Activated CD4-positive, alpha-beta T cell treated with anti-CD3 and anti-CD28 coated beads for 1 hour (primary cell): ENCODE measurements around the gene DGKB.

Experiments used
- DNase-seq: peaks from one replicate; pipeline ENCODE4 v3.0.0-alpha.2; 2020

The DGKB gene

DNA sequence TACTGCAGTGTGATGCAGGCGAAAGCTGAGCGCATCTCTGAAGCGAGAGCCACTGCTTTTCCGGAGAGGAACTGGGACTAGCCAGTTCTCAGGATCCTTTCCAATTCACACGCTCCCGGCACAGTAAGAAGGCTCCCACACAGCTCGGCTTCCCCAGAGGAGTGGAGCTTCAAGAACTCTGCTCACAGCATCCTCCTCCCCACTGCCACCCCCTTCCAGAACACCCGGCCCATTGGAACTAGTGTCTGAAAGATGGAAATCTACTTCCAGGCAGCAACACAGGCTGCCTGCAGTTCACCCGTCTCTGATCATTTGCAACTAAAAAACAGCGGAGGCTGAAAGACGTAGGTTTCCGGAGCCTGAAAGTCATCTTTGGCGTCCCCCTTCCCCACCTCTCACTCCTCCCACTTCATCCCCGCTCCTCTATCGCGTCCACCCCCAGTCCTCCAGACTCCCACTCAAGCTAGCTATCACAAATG lies at the start of gene DGKB:
Gene DGKB, minus strand, starts transcription at position 163 of the 479 bp plus-strand sequence.
- DNase-seq = no peak

DNA sequence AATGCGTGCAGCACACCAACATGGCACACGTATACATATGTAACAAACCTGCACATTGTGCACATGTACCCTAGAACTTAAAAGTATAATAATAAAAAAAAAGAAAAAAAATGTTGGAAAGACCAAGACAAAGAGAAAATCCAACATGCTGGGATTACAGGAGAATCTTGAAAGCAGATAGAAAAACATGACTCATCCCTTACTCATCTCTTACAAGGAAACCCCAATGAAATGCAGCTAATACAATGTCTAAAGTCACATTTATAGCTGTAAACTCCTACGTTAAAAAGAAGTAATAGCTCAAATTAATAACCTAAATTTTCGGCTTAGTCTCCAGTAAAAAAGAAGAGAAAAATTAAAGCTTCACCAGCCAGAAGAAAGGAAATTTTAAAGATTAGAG lies 47.5 kb upstream of the DGKB start:
- no peak for DNase-seq

DNA sequence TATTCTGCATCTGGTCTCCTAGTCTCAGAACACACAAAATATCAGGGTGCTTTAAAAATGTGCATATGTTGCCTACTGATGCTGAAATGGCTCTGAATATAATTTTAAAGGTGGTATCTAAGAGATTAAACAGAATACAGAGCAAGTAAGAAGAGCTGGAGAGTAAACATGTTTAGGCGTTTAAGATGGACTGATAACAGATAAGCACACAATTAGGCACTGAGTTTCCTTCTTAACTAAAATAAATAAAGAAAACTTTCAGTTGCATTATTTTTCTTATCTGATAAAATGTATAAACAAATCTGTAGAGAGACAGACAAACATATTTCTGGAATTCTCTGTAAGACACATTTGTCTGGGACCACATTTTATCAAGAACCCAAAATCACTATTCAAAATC lies 35.6 kb upstream of the DGKB start:
- no peak for DNase-seq

DNA sequence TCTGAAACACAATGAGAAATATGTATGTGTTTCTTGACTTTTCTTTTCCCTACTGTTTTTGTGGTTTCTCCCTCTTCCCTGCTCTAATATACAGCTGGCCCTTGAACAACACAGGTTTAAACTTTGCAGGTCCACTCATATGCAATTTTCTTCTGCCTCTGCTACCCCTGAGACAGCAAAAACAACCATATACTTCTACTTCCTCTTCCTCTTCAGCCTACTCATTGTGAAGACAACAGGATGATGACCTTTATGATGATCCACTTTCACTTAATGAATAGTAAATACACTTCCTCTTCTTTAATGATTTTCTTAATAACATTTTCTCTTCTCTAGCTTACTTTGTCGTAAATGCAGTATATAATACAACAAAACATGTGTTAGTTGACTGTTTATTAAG lies 35.0 kb upstream of the DGKB start:
- DNase-seq = no peak

DNA sequence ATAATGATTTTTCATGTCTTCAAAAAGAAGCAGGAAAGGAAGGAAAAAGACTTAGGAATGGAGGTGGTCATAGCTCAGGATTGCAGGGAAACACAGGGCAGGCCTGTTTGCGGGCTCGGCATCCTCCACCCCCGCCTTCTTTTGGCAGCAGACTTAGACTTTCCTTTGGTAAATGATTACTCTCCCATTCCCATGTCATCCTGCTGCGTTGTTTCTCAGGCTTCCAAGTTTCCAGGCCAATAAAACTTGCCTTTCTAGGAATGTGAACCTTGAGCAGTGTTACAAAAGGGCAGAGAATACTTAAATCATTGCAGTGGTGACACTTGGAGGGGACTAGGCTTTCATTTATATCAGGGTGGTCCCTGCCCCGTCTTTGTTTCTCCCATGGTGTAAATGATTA lies 34.0 kb upstream of the DGKB start:
- no peak for DNase-seq

DNA sequence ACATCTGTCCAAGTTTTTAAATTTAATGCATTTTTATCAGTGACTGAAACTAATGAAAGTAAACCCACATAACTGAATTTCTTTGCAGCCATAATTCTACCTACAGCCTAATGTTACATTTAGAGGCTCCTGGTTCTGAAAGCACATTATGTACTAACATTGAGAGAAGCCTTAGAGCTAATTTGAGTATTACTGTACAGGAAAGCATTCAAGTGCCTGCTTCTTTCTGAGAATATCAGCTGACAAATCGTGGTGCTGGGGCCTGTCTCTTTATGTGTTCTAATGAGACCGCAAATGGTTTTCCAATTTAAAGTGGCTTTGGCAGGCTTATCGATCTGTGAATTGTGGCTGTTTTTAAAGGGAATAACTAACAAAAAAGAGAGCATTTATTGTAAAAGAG lies 32.3 kb upstream of the DGKB start:
- no peak for DNase-seq

DNA sequence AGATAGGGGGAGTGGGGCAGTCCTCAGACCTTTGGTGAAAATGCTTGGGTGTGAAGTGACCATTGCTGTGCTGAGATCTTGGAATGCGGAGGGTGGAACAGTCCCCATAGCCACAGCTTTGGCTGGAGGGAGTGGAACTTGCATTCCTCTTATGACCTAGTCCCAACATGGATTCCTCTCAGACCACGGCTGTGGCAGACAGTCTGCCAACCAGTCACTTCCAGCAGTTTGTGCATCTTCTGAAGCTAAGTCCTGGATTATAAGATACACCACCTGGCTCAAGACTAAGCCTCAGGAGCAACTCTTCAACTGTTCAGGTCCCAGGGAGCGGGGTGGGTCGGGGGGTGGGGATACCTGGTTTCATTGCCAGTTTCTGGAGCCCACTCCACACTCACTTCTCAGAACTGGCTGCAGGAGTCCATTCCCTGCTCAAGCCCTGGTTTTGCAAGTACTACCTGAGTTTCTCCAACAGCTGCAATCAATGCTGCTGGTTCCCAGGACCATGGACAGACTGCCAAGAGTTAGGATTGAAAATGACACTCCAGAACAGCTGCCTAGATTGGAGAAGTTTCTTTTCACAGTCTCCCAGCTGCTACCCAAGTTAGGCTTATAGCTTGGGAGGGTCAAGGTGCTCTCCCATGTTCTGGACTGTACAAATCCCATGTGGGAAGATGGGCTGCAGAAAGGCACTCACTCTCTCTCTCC lies 29.1 kb upstream of the DGKB start:
- DNase-seq = no peak

DNA sequence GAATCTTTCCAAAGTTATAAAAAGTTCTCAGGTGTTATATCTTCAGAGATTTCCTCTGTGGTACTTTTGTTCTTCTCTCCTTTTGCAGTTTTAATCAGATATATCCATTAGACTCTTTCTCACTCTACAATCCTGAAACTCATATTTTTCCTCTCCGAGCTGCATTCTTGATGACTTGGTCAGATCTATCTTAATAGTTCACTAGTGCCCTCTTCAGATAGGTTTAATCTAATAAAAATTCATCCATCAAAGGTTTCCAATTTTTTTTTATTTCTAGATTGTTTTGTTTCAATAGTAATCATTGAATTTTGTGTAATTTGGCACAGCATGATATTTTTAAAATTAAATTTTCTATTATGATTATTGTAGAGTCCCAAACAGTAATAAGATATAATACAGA lies 21.8 kb upstream of the DGKB start:
- DNase-seq = no peak

DNA sequence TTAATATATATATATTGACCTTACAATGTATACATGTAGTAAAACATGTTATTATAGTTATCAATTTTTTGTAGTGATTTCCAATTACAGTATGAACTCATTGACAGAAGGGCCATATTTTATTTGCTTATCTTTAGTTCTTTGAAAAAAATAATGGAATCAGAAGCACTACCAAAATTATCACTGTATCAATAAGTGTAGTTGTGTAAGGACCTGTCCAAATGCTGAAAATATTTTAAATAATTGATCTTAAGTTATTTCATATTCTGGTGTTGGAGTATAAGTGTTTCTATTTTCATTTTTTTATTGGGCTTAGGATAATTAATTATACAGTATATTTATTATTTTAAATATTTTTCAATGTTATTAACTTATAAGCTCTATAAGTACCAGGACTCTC lies 8.5 kb upstream of the DGKB start:
- no peak for DNase-seq

DNA sequence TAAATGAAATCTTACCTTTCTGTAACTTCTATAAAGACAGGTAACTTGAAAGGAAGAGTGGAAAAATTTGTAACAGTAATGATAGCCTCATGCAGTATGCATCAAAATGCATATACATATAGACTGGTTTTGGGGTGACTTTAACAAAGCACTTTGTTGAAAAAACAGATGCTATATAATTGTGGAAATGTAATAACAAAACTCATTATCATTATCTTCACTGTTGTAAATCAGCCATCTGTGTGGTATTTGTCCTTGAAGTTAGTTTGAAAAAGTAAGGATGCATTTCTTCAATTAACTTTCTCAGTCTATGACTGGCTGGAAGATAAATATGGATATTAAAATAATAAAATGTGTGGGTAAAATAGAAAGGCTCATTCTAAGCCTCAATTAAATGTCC lies 6.1 kb upstream of the DGKB start:
- DNase-seq = no peak

DNA sequence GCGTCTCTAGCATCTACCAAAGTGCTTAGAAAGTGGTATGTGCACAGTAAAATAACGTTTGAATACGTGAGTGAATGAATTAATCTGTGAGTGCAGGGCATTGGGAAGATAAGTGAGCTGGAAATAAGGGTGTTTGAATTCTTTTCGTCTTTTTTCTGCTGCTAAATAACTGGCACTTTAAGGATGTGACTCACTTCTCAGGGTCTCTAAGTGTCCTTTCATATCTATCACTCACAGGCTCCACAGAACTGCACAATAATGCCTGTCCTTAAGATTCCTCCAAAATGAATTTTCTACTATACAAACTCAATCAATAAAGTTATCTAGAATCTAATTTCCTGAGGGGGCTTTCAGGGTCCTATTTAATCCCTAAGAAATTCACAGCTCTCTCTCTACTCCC lies 3.2 kb upstream of the DGKB start:
- no peak for DNase-seq

DNA sequence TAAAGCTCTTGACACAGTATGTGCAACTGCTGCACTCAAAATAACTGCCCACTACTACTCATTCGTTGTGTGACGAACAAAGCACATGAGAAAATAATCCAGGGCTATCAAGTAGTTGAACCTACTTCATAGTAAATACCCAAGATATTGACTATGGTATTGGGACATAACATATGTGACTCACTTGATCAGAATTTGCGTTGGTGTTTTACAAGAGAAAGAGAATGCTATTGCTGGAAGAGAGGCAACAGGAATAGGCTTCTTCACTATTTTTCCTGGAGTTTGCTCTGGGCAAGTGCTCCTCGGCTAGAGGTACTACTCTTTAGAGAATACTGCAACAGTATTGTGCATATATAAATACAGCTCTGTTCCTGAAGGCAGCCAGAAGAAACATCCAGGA lies 2.5 kb downstream of the DGKB start:
- no peak for DNase-seq

DNA sequence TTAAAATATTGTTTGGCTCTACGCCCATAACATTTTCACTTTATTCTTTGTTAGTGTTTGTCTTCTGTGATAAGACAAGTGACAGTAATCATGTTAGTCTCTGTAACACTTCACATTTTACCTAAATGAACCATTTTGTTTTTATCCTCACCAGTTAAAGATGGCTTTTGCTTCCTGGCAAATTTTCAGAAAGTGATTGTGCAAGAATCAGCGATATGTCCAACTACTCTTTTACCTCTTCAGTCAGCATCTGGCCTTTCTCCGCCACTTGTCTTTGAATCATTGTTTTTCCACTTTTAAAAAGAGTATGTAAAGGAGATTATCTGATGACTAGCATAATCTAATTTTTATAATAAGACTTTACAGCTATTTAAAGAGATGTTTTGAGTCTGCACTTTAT lies 3.5 kb downstream of the DGKB start:
- DNase-seq = no peak

DNA sequence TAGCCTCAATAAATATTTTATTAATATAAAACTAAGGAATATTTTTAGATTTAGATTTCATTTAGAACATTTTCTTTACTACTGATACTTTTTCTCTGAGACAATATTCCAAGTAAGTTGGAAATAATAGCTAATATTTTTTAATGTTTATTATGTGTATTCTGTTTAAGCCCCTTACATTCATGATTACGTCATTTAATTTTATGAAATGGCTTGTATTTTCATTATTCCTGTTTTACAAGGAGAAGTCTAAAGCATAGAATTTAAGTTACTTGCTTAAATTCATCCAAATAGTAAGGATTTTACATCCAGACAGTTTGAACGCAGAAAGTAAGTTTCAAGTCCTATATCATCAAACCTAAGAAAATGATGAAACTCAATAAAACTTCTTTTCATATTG lies 6.1 kb downstream of the DGKB start:
- no peak for DNase-seq

DNA sequence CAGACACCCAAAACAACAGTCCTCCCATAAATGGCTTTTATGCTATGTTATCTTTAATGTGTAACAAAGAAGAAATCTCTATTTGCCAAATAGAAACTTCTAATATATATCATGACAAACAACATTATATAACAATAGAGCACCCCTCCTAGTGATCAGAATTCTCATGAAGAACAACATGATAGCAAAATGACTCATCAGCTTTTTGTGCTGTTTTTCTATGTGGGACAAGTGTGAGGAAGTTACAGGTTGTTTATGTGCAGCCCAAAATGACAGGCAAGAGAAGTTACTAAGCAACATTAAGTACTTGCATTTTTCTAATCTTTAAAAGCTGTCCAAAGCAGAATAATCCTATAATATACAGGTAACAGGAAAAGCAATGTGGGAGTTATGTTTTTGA lies 7.7 kb downstream of the DGKB start:
- DNase-seq = no peak

DNA sequence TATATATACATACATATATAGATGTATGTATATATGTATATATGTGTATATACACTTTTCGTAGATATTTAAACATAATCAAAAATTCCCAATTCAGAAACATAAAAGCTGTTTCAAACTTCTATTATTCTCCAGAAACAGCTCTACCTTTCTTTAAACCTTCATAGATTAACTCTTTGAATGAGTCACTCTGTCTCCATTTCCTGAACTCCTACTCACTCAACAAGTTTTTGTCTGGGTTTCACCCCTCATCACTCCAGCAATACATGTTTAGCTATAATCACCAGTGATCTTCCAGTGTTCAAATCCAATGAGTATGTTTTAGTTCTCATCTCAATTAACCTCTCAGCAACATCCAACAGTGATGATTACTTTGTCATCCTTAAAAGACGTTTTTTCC lies 9.6 kb downstream of the DGKB start:
- no peak for DNase-seq

DNA sequence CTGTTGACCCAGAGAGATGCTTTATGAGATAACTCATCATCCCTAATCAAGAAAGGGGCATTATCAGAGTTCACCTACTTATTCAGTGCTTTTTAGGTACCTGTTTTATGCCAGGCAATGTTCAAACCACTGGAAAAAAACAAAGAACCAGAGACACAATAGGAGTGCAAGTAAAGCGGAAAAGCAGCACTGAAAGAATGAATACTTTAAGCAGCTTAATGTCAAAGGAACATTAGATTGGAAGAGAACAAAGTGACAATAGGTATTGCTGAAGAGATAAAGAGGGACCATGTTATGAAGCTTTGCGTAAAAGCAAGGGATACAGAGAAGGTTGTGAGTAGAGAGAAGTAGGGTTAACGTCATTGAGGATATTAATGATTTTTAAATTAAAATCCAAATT lies 11.3 kb downstream of the DGKB start:
- no peak for DNase-seq

DNA sequence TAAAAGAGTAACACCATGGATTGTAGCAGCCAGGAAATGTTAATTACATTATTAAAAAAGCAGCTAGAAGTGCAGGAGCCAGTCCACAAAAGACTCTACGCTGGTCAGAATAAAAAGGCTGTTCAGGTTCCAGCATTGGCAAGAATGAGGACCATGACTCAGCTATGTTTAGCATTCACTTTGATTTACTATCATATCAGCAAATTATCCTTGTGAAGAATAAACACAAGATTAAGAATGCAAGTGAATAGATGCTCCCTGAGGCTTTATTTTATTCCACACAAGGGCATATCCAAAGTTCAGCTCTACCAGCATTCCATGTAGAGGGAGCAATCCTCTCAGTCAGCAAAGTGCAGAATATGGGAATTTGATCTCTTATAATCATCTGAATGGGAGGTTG lies 13.6 kb downstream of the DGKB start:
- DNase-seq = no peak

DNA sequence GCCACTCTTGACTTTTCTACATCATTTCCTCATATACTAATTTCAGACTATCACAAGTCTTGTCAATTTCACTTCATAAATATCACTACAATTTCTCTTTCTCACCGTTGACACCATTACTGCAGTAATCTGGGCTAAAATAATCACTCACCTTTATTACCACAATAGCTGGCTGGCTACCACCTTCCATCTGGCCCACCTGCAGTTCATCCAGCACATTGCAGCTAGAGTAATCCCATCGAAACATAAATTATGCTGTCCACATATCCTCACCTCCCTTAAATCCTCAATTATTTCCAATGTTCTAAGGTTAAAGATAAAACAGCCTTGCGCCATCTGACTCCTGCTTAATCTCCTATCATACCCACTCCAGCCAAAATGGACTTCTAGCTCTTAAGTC lies 16.0 kb downstream of the DGKB start:
- DNase-seq = no peak

DNA sequence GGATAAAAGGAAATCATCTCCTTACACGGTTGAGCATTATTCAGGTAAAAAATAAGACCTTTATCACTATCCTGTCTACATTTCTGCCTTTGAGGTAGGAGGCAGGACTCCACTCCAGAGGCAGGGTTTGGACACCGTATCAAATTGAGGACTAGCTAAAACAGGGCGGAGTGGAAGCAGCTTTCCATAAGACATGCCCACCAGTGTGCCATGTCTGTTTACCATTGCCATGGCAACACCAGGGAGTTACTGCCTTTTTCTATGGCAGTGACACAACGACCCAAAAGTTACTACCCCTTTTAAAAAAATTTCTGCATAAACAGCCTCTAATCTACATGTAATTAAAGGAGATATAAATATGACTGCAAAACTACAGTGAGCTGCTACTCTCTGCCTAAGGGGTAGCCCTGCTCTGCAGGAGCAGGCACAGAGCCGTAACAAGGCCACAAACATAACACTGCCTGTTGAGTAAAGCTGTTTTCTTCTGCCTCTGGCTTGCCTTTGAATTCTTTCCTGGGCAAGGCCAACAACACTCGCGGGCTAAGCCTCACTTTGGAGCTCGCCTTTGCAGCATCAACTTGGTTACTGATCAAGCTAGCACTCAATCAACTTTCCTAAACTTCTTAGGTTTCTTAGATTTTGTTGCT lies 26.5 kb downstream of the DGKB start:
- no peak for DNase-seq

DNA sequence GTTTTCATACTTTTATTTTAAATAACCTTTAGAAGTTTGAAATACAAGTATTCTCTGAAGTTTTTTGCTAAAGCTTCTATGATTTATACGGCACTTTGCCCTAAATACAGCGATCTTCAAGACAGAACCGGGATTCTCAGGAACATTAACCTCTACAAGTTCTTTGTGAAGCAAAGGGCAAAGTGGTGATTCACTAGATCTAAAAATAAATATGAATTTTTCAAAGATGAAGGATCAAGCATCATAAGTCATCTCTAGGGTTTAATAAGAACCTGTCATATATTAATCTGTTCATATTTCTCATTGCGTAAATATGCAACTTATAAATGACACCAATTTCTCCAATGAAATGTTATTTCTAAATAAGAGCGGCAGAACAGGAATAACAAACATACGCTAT lies 30.7 kb downstream of the DGKB start:
- DNase-seq = no peak

DNA sequence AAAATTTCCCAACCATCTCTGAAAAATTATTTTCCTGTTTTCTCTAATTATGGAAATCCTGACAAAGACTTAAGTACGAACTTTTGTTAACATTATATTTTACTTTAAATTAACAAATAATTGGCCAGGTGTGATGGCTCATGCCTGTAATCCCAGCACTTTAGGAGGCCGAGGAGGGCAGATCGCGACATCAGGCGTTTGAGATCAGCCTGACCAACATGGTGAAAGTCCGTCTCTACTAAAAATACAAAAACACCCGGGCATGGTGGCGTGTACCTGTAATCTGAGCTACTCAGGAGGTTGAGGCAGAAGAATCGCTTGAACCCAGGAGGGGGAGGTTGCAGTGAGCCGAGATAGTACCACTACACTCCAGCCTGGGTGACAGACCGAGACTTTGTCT lies 32.2 kb downstream of the DGKB start:
- DNase-seq = no peak

DNA sequence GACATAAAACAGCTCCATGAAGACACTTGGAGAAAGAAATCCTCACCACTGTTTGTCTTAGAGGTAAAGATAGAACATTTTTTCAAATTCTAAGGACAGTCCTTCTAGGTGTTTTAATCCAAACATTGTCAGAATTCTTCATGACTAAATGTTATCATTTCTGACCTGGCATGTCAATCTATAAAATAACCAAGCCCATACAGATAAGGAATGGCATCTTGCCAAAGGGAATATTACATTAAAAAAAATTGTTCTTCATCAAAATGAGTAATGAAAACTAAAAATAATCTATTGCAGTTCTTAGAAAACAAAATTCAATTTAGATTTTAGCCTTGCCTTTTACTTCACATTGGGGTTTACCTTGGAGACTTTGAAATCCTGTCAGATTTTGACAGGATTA lies 33.6 kb downstream of the DGKB start:
- no peak for DNase-seq

DNA sequence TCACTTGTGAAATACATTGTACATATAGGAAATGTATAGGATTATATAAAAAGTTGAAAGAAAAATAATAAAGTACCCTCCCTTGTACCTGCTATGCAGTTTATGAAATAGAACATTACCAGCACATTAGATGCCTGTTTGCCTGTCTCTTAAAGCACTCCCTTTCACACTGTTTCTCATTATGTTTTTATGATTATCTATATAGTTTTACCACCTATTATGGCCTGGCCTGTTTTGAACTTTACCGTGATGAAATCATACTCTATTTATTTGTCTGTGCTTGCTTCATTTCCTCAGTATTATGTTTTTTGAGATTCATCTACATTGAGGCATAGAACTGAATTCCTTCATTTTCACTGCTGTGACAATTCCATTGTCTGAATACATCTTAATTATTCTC lies 41.1 kb downstream of the DGKB start:
- DNase-seq = no peak

DNA sequence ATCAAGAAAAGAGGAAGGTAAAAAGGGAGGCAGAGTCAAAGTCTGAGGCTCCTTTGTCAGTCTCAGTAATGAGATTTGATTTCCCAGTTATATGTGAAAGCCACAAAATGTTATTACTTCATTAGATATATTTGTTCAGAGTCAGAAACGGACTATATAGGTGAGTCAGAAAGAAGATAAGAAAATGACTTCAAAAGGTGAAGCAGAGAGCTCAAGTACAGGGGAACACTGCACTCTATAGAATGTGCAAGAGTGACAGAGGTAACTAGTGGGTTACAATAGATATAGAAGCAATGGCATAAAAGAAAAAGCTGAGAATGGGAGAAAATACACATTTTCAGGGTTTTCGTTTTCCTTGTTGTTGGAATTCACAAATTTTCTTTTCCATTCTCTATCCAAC lies 43.3 kb downstream of the DGKB start:
- DNase-seq = no peak
